RWPE2 (cell line): Measurements from ENCODE around the gene GNG13.

Experiments
- ATAC-seq: fragments of 200-7000 bp; cut with Tn5 transposase; 3 replicates; pipeline ENCODE4 v1.9.1; 2021; ENCODE audit warnings: low read depth
- DNase-seq: peaks from one replicate; pipeline ENCODE4 v3.0.0-alpha.2; 2020; ENCODE audit warnings: low spot score
- H3K27ac ChIP-seq: fragments of 450-650 bp; 2 replicates; pipeline ENCODE4 v1.5.1; 2017; ENCODE audit warnings: mild to moderate bottlenecking; ENCODE audit not compliant: poor library complexity, severe bottlenecking
- H3K27me3 ChIP-seq: fragments of 250-450 bp; sonication (Bioruptor Pico); 2 replicates; pipeline ENCODE4 v1.5.1; 2021; ENCODE audit warnings: mild to moderate bottlenecking, moderate library complexity; ENCODE audit not compliant: insufficient read depth, poor library complexity, severe bottlenecking
- H3K36me3 ChIP-seq: fragments of 250-450 bp; sonication (Bioruptor Pico); 2 replicates; pipeline ENCODE4 v1.5.1; 2020; ENCODE audit warnings: low read depth, mild to moderate bottlenecking, moderate library complexity
- H3K4me1 ChIP-seq: fragments of 250-450 bp; sonication (Bioruptor Pico); 2 replicates; pipeline ENCODE4 v1.5.1; 2021; ENCODE audit warnings: mild to moderate bottlenecking, moderate library complexity; ENCODE audit not compliant: insufficient read depth, poor library complexity, severe bottlenecking
- H3K4me3 ChIP-seq: fragments of 250-450 bp; sonication (Bioruptor Pico); 2 replicates; pipeline ENCODE4 v1.5.1; 2021; ENCODE audit warnings: mild to moderate bottlenecking, moderate library complexity; ENCODE audit not compliant: severe bottlenecking
- H3K9me3 ChIP-seq: fragments of 250-450 bp; sonication (Bioruptor Pico); 2 replicates; pipeline ENCODE4 v1.5.1; 2021; ENCODE audit warnings: mild to moderate bottlenecking, moderate library complexity; ENCODE audit not compliant: severe bottlenecking
- CTCF ChIP-seq: fragments of 450-650 bp; IDR thresholded peaks from one replicate; pipeline ENCODE4 v1.5.1; 2017; ENCODE audit warnings: mild to moderate bottlenecking, moderate library complexity; ENCODE audit not compliant: poor library complexity, severe bottlenecking

Gene GNG13

GRCh38 chr16:788399-789126 lies 12.0 kb downstream of the GNG13 start, which contains the start of gene CHTF18:
Gene CHTF18, plus strand, starts transcription at chr16:788620. Its CDS starts 65 bp downstream, at chr16:788685.
- no peaks in the 10 kb centered on the region for H3K9me3 ChIP-seq
- ATAC-seq (peak; percentile 73), DNase-seq (no peak)
- peak within 1 kb of the TSS; percentile 93 for H3K4me3 ChIP-seq
- no peak for TF ChIP-seq CTCF
- H3K36me3 ChIP-seq, result peaks cover 50% of the 10 kb centered on the region
- no peaks in the 10 kb centered on the region for H3K4me1 ChIP-seq
- H3K27me3 ChIP-seq, result no peaks in the 10 kb centered on the region
- peak within 1 kb of the TSS; percentile 30 for H3K27ac ChIP-seq

GRCh38 chr16:787978-788398 lies 12.5 kb downstream of the GNG13 start, which contains the start of gene RPUSD1:
Gene RPUSD1, minus strand, starts transcription at chr16:788381. Its CDS starts 644 bp downstream, at chr16:787737.
- no peaks in the 10 kb centered on the region for H3K27me3 ChIP-seq
- no peak for DNase-seq
- no peaks in the 10 kb centered on the region for H3K4me1 ChIP-seq
- peaks cover 50% of the 10 kb centered on the region for H3K36me3 ChIP-seq
- no peak for TF ChIP-seq CTCF
- no peaks in the 10 kb centered on the region for H3K9me3 ChIP-seq
- peak within 1 kb of the TSS; percentile 30 for H3K27ac ChIP-seq
- H3K4me3 ChIP-seq, result peak within 1 kb of the TSS; percentile 93
- peak; percentile 7; the same call in 1 of the 3 replicates for ATAC-seq

GRCh38 chr16:787321-787966 lies 13.1 kb downstream of the GNG13 start:
- DNase-seq (no peak), ATAC-seq (no peak)
- peaks cover 46% of the 10 kb centered on the region for H3K36me3 ChIP-seq
- H3K9me3 ChIP-seq, result no peaks in the 10 kb centered on the region
- no peaks in the 10 kb centered on the region for H3K4me1 ChIP-seq
- no peak for TF ChIP-seq CTCF
- no peaks in the 10 kb centered on the region for H3K27me3 ChIP-seq
- peak overlapping the region; percentile 30 for H3K27ac ChIP-seq
- H3K4me3 ChIP-seq, result peak overlapping the region; percentile 93

- no peak for DNase-seq
- Histone ChIP-seq H3K9me3 (no peaks in the 10 kb centered on the region), H3K27me3 (no peaks in the 10 kb centered on the region), H3K4me1 (no peaks in the 10 kb centered on the region), H3K36me3 (peaks cover 32% of the 10 kb centered on the region), H3K27ac (no peak overlapping the region), H3K4me3 (no peak overlapping the region)
- TF ChIP-seq CTCF, result peak; percentile 71
- ATAC-seq, result peak; percentile 17; the same call in 2 of the 3 replicates
These were observed 14.7 kb downstream of the GNG13 start for GRCh38 chr16:785563-786535.
